ENCODE data around the gene MTREX.

MTREX gene

DNA sequence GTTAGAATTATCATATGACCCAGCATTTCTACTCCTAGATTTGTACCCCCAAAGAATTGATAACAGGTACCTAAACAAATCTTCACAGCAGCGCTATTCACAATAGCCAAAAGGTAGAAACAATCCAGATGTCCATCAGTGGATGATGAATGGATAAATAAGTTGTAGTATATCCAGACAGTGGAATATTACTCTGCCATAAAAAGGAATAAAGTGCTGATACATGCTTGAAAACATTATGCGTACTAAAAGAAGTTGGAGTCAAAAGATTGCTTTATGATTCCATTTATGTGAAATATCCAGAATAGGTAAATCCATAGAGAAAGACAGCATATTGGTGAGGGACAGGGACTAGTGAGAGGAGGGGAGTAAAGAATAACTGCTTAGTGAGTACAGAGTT, 26.0 kb downstream of the MTREX start:
- H3K4me3 ChIP-seq (ENCODE audit: control insufficient read depth, low read depth, low read length), result no peak overlapping the region
- DNase-seq (ENCODE audit: low read depth), result no peak
- TF ChIP-seq CTCF (conservative IDR thresholded peaks at IDR 0.05; ENCODE audit: control insufficient read depth, insufficient read depth, low read depth, low read length), result no peak

DNA sequence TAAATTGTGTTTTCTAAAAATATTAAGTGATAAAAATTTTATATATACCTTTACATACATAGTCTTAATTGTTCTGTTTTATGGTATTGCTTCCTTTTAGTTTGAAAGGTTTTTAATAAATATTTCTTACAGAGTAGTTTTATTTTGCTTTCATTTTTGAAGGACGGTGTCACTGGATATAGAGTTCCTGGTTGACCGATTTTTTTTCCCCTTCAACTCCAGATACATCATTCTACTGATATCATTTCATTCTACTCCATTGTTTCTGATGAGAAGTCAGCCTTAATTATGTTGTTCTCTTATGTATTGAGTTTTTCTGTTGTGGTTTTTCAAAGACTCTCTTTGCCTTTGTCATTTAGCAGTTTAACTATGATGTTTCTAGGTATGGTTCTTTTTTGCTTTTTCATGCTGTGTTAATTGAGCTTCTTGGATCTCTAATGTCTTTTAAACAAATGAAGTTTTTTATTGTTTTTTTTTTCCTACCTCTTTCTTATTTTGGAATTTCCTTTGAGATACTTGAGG, 30.4 kb downstream of the MTREX start:
- no peak for DNase-seq (ENCODE audit: low read depth)
- H3K4me3 ChIP-seq (ENCODE audit: control insufficient read depth, low read depth, low read length), result no peak overlapping the region
- TF ChIP-seq CTCF (conservative IDR thresholded peaks at IDR 0.05; ENCODE audit: control insufficient read depth, insufficient read depth, low read depth, low read length), result no peak

- H3K4me3 ChIP-seq (ENCODE audit: control insufficient read depth, low read depth, low read length), result no peak overlapping the region
- TF ChIP-seq CTCF (conservative IDR thresholded peaks at IDR 0.05; ENCODE audit: control insufficient read depth, insufficient read depth, low read depth, low read length), result no peak
- peak; percentile 34 for DNase-seq (ENCODE audit: low read depth)
These were observed 31.0 kb downstream of the MTREX start for GRCh38 chr5:55338810-55339243.

- no peak overlapping the region for H3K4me3 ChIP-seq (ENCODE audit: control insufficient read depth, low read depth, low read length)
- no peak for DNase-seq (ENCODE audit: low read depth)
- TF ChIP-seq CTCF (conservative IDR thresholded peaks at IDR 0.05; ENCODE audit: control insufficient read depth, insufficient read depth, low read depth, low read length), result no peak
These were observed 35.3 kb downstream of the MTREX start for GRCh38 chr5:55343107-55343506.

GRCh38 chr5:55343609-55344008, 35.8 kb downstream of the MTREX start:
- TF ChIP-seq CTCF (conservative IDR thresholded peaks at IDR 0.05; ENCODE audit: control insufficient read depth, insufficient read depth, low read depth, low read length), result no peak
- DNase-seq (ENCODE audit: low read depth), result no peak
- H3K4me3 ChIP-seq (ENCODE audit: control insufficient read depth, low read depth, low read length), result no peak overlapping the region

DNA sequence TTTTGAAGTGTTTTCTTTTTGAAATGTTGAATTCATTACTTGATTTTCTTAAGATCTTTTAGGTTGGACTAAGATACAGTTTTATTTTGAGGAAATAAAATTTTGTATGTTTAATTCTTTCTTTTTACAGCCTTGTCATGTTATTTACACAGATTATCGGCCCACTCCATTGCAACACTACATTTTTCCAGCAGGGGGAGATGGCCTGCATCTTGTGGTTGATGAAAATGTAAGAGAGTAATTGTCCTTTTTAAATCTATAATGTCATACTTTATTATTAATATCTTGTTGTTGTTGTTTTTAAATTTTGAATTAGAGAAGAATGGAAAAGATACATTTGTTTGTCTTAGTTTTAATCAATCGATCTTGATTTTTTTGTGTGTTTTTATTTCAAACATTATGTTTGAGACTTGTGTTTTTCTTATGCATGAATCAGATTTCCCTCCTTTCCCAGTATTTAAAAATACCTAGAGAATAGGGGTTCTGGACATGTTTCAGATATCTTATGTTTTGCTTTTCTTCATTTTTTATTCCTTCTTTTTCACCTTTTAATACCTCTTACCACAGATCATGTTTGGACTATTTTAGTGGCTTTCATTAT, 36.7 kb downstream of the MTREX start:
- peak; percentile 75 for DNase-seq (ENCODE audit: low read depth)
- peak; percentile 96 for TF ChIP-seq CTCF (conservative IDR thresholded peaks at IDR 0.05; ENCODE audit: control insufficient read depth, insufficient read depth, low read depth, low read length)
- H3K4me3 ChIP-seq (ENCODE audit: control insufficient read depth, low read depth, low read length), result no peak overlapping the region

All from fibroblast of mammary gland (primary cell).